K562 (cell line): ENCODE data around the gene KRTAP10-8. TPM values are rescaled to one million over a fixed set of nuclear protein-coding genes. Genes with fewer than 3 reads are reported as not detected.

Experiments used
- ATAC-seq: fragments of 200-7000 bp; cut with Tn5 transposase; 3 replicates; pipeline ENCODE4 v1.9.1; 2020; ENCODE audit warnings: moderate library complexity
- BruUV-seq: library from RNA; stranded (reverse); fragments of 400-500 nt; replicated peaks from 2 replicates; lab custom pipeline; 2021; lab: Mats Ljungman, UMichigan
- CTCF ChIA-PET: fragments of 300-600 bp; formaldehyde crosslinking; extraction: SDS; loops from one replicate; lab custom pipeline; 2021; ENCODE audit warnings: low intra/inter-chr PET ratio; lab: Yijun Ruan, JAX
- POLR2A ChIA-PET: fragments of 300-600, 350-650 bp; sonication (Branson Sonifier 250); formaldehyde crosslinking; extraction: SDS; loops from one replicate; lab custom pipeline; 2021; ENCODE audit warnings: antibody characterized with exemption, inconsistent platforms; lab: Yijun Ruan, JAX
- DNase-seq, 4 experiments: peaks; one replicate each; pipeline versions ENCODE4 v3.0.0 to v3.0.0-alpha.2; 2011 to 2018; ENCODE audit warnings: low spot score in 3 of 4, mixed read lengths in 3 of 4; ENCODE audit errors: extremely low read depth in 1 of 4
- FAIRE-seq: peaks from 2 replicates; lab custom pipeline; 2011; peaks lifted over from hg19 to GRCh38; lab: Jason Lieb, UNC
- H2AFZ ChIP-seq: 2 replicates; pipeline ENCODE4 v1.6.0; 2011; ENCODE audit warnings: low read depth, low read length, control low read depth, inconsistent platforms
- H3K27ac ChIP-seq: fragments of 200-600 bp; 3 replicates; pipeline ENCODE4 v1.8.0; 2011; ENCODE audit warnings: low read depth, mild to moderate bottlenecking, control low read depth, inconsistent platforms, low read length, moderate library complexity, mixed read lengths; ENCODE audit errors: extremely low read depth
- H3K27me3 ChIP-seq, 2 experiments: fragments of 300-600 bp in 1 of 2; 2 replicates in 1 of 2; 3 replicates in 1 of 2; pipeline versions ENCODE4 v1.6.0 to v1.8.0; 2011; ENCODE audit warnings: inconsistent platforms in 2 of 2, low read length in 2 of 2, mild to moderate bottlenecking in 1 of 2, mixed read lengths in 1 of 2, moderate library complexity in 1 of 2; ENCODE audit not compliant: control insufficient read depth in 2 of 2, insufficient read depth in 2 of 2
- H3K36me3 ChIP-seq: fragments of 300-600 bp; 3 replicates; pipeline ENCODE4 v1.8.0; 2011; ENCODE audit warnings: mild to moderate bottlenecking, low read length, inconsistent platforms; ENCODE audit not compliant: control insufficient read depth, insufficient read depth
- H3K4me1 ChIP-seq, 2 experiments: fragments of 200-600 bp in 1 of 2; replicated peaks in 1 of 2; 2 replicates in 1 of 2; 3 replicates in 1 of 2; pipeline versions ENCODE4 v1.5.1 to v1.8.0; 2011; ENCODE audit warnings: inconsistent platforms in 2 of 2, low read length in 2 of 2, mild to moderate bottlenecking in 1 of 2, mixed read lengths in 1 of 2, moderate library complexity in 1 of 2; ENCODE audit not compliant: control insufficient read depth in 2 of 2, insufficient read depth in 2 of 2
- H3K4me2 ChIP-seq: 2 replicates; pipeline ENCODE4 v1.6.1; 2011; ENCODE audit warnings: low read length, control low read depth, inconsistent platforms, mixed read lengths; ENCODE audit not compliant: insufficient read depth
- H3K4me3 ChIP-seq: fragments of 200-600 bp; sonication (generic), shearing (Covaris generic); 2 replicates; pipeline ENCODE4 v1.5.1; 2016; ENCODE audit warnings: control low read depth, inconsistent platforms
- H3K79me2 ChIP-seq: fragments of 200-600 bp; 3 replicates; pipeline ENCODE4 v1.8.0; 2011; ENCODE audit warnings: low read length, inconsistent platforms; ENCODE audit not compliant: control insufficient read depth, insufficient read depth
- H3K9ac ChIP-seq, 2 experiments: 2 replicates each; pipeline versions ENCODE4 v1.6.0 to v1.6.1; 2011; ENCODE audit warnings: low read depth in 2 of 2, low read length in 2 of 2, control low read depth in 1 of 2, inconsistent platforms in 1 of 2, mild to moderate bottlenecking in 1 of 2, mixed read lengths in 1 of 2; ENCODE audit not compliant: insufficient read depth in 1 of 2
- H3K9me1 ChIP-seq: one replicate; pipeline ENCODE4 v1.6.0; 2011; ENCODE audit warnings: inconsistent platforms, mild to moderate bottlenecking, low read length, moderate library complexity; ENCODE audit not compliant: control insufficient read depth, insufficient read depth
- H3K9me3 ChIP-seq: replicated peaks from 2 replicates; pipeline ENCODE4 v1.5.1; 2011; ENCODE audit warnings: low read depth, low read length, inconsistent platforms; ENCODE audit not compliant: control insufficient read depth, insufficient read depth
- H4K20me1 ChIP-seq: replicated peaks from 2 replicates; pipeline ENCODE4 v1.6.1; 2011; ENCODE audit warnings: low read length, inconsistent platforms, mixed read lengths; ENCODE audit not compliant: control insufficient read depth, insufficient read depth
- CTCF ChIP-seq, 3 experiments: IDR thresholded peaks in 2 of 3; conservative IDR thresholded peaks in 1 of 3; 2 replicates each; pipeline ENCODE4 v1.5.1; 2011 to 2012; ENCODE audit warnings: low read length in 3 of 3, mild to moderate bottlenecking in 3 of 3, control low read depth in 2 of 3, improper control_type of control experiment in 1 of 3, inconsistent platforms in 1 of 3, low read depth in 1 of 3, mixed read lengths in 1 of 3, moderate library complexity in 1 of 3; ENCODE audit not compliant: insufficient read depth in 2 of 3
- JUND ChIP-seq, 2 experiments: IDR thresholded peaks; 2 replicates in 1 of 2; 3 replicates in 1 of 2; pipeline ENCODE4 v1.6.1; 2011; ENCODE audit warnings: borderline replicate concordance in 2 of 2, low read depth in 2 of 2, low read length in 2 of 2, improper control_type of control experiment in 1 of 2, missing biosample characterization in 1 of 2, missing genetic modification characterization in 1 of 2, missing genetic modification reagents in 1 of 2
- KDM5B ChIP-seq: fragments of 200-600 bp; sonication (generic); IDR thresholded peaks from 2 replicates; pipeline ENCODE4 v1.6.1; 2012; ENCODE audit warnings: low read depth, mild to moderate bottlenecking, moderate library complexity, low read length, control low read depth, inconsistent platforms; ENCODE audit not compliant: insufficient replicate concordance
- SRSF1 ChIP-seq: fragments of 200-400 bp; formaldehyde crosslinking; IDR thresholded peaks from 2 replicates; pipeline ENCODE4 v1.6.1; 2017; ENCODE audit warnings: mild to moderate bottlenecking, low read depth, low read length, moderate library complexity
- U2AF2 ChIP-seq: fragments of 200-400 bp; formaldehyde crosslinking; optimal IDR thresholded peaks from 2 replicates; pipeline ENCODE3; 2017; ENCODE audit warnings: low read depth, mild to moderate bottlenecking, low read length
- ZNF277 ChIP-seq: fragments of 250-450 bp; sonication (Bioruptor Pico); IDR thresholded peaks from 2 replicates; pipeline ENCODE4 v1.8.0; 2022; ENCODE audit warnings: inconsistent platforms, mild to moderate bottlenecking, moderate library complexity, borderline replicate concordance
- ZNF740 ChIP-seq, 3 experiments: fragments of 200-800 bp in 1 of 3; sonication (Bioruptor generic) in 1 of 3; sonication (generic) in 1 of 3; formaldehyde crosslinking in 1 of 3; IDR thresholded peaks; 2 replicates each; pipeline versions ENCODE4 v1.6.1 to v1.8.0; 2016 to 2022; ENCODE audit warnings: mild to moderate bottlenecking in 2 of 3, missing compliant biosample characterization in 2 of 3, missing genetic modification characterization in 2 of 3, missing genetic modification reagents in 1 of 3
- WGBS: fragments of 100-300 bp; shearing (Covaris generic); methylation state at CpG from one replicate; pipeline ENCODE4 v1.1.6; 2016; ENCODE audit warnings: low coverage, mixed read lengths; ENCODE audit not compliant: insufficient coverage; ENCODE audit errors: missing lambda C conversion rate; 5-methylcytosine and 5-hydroxymethylcytosine counted together
- in situ Hi-C: fragments of 300-500 bp; cut with MboI; formaldehyde crosslinking; loops from 4 replicates; pipeline ENCODE4 v1.15.0; 2018; ENCODE audit warnings: inconsistent platforms, mixed read lengths
- intact Hi-C: fragments of 100-400 bp; cut with micrococcal nuclease; formaldehyde crosslinking; loops from 2 replicates; pipeline ENCODE4 v1.14.2; 2022
- polyA plus RNA-seq, 8 experiments: library from polyadenylated mRNA; depleted of rRNA in 4 of 8; stranded (reverse) in 5 of 8; unstranded in 3 of 8; fragments of >200 nt; fragmentation: Nextera tagmentation in 2 of 8; fragmentation: Illumina TruSeq in 1 of 8; extraction: Ambion mirVana in 2 of 8; extraction: Trizol in 1 of 8; gene quantifications; 2 replicates each; pipeline versions ENCODE4 v1.2.1 to v1.2.3, GENCODE V29; 2011 to 2014; ENCODE audit warnings: inconsistent platforms in 1 of 8, missing spikeins in 1 of 8
- total RNA-seq, 7 experiments: library from RNA; depleted of rRNA in 6 of 7; stranded (reverse); fragments of >200 nt in 6 of 7; fragmentation: Illumina TruSeq in 2 of 7; extraction: Trizol in 2 of 7; gene quantifications; 2 replicates each; pipeline versions ENCODE4 v1.2.1 to v1.2.3, GENCODE V29; 2011 to 2021; ENCODE audit warnings: low replicate concordance in 1 of 7

The KRTAP10-8 gene
- total and polyA plus RNA-seq, 9 of the 15 experiments (the other 6 are each of a cell fraction or from before 2014, with no cell fraction given) = not detected

- DNase-seq (no peak), ATAC-seq (no peak), FAIRE-seq (no peak)
- Histone ChIP-seq H3K9me3 (peaks cover 5% of the 10 kb centered on the region; the same call in 1 of the 2 replicates), H3K4me3 (no peak overlapping the region), H2AFZ (no peak overlapping the region), H4K20me1 (no peaks in the 10 kb centered on the region), H3K27me3 (peaks cover 0 to 6% of the 10 kb centered on the region in 2 experiments; a peak in 1 of 5 replicates), H3K79me2 (no peaks in the 10 kb centered on the region), H3K9me1 (no peaks in the 10 kb centered on the region), H3K4me2 (no peak overlapping the region), H3K27ac (no peak overlapping the region), H3K4me1 (no peaks in the 10 kb centered on the region), H3K36me3 (no peaks in the 10 kb centered on the region), H3K9ac (no peak overlapping the region)
- ChIA-PET CTCF (no interaction called here), POLR2A (interaction anchor here (0.7 kb wide), 1 partner anchor 113 kb away, joined by 3 read pairs; no protein-coding TSS in a partner anchor)
- 21% methylated on average over 2 of the region's 2 CpGs for WGBS
- intact Hi-C loops = no loop called here
- in situ Hi-C loops = no loop called here
- no TSS peak for BruUV-seq
- TF ChIP-seq ZNF277 (CRISPR knock-in tag) (no peak), CTCF (IDR thresholded peaks at IDR 0.05 in 2 of 3, conservative IDR thresholded peaks at IDR 0.05 in 1 of 3; ENCODE audit: insufficient read depth in 2 of 3, low read depth in 1 of 3, low read length in 3 of 3) (no peak), JUND (IDR thresholded peaks at IDR 0.05; ENCODE audit: borderline replicate concordance, low read depth, low read length) (no peak), JUND (tag; IDR thresholded peaks at IDR 0.05; ENCODE audit: borderline replicate concordance, low read depth, low read length) (no peak), KDM5B (no peak), U2AF2 (no peak), SRSF1 (no peak), ZNF740 (CRISPR knock-in tag; IDR thresholded peaks at IDR 0.05) (no peak), ZNF740 (tag; IDR thresholded peaks at IDR 0.05) (no peak)
Measured at GRCh38 chr21:44630440-44630839, 18.6 kb downstream of the KRTAP10-8 start.
